Colon (tissue), 2 donors: ENCODE data around the gene ASTN2.
"Not testable (repeated sequence)": the region's sequence is repeated elsewhere in the genome, so short reads cannot be mapped to it uniquely, and the experiment has no call there.

ENCODE experiments used
- FAIRE-seq: peaks from 2 replicates; lab custom pipeline; 2012; peaks lifted over from hg19 to GRCh38; lab: Jason Lieb, UNC
- donor health status: control.
- donor health status: control.

Gene ASTN2

DNA sequence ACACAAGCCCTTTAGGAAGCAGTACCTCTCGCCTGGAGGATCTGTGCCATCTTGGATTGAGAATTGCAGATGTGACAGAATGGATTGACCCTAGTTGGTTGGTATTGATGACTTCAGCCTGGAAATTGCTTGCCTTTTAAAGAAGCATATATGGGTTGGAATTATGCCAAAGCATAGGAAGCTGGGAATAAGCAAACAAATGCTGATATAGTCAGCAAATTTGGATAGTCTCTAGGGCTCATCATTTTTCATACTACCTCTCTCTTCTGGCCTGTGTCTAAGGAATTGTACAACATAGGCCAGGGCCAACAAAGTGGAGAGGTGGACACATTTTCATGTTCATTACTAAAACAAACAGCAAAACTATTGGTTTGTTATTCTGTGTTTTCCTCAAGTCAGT, 714.6 kb downstream of the ASTN2 start:
- FAIRE-seq = no peak

DNA sequence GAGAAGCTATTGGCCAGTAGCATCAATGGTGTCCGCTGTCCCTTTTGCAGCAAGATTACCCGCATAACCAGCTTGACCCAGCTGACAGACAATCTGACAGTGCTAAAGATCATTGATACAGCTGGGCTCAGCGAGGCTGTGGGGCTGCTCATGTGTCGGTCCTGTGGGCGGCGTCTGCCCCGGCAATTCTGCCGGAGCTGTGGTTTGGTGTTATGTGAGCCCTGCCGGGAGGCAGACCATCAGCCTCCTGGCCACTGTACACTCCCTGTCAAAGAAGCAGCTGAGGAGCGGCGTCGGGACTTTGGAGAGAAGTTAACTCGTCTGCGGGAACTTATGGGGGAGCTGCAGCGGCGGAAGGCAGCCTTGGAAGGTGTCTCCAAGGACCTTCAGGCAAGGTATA, 717.0 kb downstream of the ASTN2 start:
- FAIRE-seq = no peak

DNA sequence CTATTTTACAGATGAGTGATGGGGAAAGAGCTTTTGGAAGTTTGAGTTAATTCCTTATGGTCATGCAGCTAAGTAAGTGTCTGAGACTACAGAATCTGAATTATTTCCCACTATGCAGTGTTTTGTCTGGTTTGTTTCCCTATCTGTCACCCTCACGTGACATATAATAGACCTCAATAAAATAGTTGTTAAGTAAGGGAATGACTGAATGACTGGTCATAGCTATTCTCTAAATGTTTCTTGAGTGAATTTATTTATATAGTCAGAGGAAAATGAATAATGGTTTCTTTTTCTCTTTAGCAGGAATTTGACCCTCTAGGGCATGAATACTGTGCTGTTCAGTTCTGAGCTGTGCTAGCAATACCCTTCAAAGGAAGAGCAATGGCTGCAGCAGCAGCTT, 717.5 kb downstream of the ASTN2 start:
- no peak for FAIRE-seq

DNA sequence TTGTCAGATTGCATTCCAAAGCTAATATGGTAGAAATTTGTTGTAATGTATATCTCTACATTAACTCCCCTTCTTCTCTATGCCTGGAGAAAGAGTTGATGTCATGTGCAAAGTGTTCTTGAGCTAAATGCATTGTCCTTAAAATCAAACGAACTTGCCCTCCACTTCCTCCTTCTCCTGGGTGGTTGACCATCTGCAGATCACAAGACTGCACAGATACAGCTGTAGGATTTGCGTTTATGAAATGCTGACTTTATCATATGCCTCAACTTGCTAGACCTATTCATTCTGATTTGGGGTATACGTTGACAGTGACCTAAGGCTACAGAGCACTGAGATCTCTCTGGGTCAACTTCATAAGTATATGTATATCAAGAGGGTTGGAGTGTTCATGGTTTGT, 719.4 kb downstream of the ASTN2 start:
- no peak for FAIRE-seq

DNA sequence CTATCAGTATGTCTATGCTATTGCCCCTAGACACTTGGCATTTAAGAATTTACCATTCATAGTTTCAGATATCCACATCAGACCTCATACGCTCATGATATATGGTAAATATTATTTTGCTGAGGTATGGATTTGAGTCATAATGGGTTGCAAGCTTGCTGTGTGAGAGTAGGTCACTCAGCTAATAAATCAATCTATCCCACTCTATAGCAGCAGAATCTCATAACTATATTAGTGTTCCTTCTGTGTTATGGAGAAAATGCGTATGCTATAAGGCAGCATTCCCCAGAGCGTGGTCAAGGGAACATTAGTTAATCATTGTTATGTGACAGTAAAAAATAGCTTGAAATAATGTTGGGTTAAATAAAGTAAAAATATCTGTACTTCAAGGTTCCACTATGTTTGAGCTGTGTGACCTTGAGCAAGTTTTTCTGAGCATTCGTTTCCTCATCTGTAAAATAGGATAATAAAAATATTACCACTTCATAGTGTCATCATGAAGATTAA, 720.0 kb downstream of the ASTN2 start:
- FAIRE-seq = no peak

DNA sequence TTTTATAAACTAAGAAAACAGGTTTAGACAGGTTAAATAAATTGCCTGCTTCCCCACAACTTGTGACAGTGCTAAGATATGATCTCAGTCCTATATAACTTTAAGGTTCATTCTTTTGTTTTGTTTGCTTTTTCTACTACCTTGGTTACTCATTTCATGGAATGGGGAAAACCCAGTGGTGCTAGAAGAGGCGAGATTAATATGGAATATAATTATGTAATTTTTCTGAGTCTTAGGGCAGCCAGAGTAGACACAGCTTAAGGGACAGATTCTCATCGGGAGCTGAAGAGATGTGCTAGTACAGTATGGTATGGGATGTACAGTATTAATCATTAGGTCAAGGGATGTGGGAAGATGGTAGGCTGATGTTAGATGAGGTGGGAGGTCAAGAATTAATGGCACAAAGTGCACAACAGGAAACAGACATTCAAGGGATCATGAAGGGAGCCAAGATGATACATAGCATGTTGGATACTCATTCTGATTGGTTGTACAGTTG, 721.6 kb downstream of the ASTN2 start:
- FAIRE-seq = no peak

DNA sequence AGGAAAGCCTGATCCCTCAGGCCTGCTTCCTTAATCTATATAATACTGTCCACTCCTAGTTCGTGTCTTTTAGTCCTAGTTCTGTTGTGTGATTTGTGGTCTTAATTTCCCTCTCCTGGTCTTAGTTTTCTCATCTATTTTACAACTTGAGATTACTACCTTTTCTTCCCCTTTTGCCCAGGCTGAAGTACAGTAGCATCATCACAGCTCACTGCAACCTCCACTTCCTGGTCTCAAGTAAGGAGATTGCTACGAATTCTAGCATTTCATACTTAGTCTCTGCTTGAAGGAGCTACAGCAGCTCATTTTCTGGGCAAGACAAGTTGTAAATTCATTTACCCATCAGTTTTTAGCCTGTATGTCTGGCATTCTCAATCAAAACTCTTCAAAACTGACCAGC, 722.2 kb downstream of the ASTN2 start:
- FAIRE-seq = no peak

DNA sequence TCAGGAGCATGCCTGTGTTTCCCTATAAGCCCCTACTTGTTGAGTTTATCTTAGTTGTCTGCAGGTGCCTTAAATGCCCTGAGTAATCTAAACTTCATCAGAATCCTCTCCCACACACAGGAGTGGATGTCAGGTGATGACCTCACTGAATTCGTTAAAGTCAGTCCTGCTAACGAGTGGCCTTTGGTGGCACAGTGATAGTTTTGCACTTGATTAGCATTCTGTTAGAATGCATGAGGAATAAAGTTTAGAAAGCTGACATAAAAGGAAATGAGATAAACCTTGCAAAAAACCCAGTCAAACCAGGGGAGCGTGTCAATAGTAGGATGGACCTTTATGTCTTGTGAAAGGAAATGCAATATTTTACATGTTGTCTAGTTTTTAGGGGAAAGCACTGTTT, 723.2 kb downstream of the ASTN2 start:
- FAIRE-seq = no peak

DNA sequence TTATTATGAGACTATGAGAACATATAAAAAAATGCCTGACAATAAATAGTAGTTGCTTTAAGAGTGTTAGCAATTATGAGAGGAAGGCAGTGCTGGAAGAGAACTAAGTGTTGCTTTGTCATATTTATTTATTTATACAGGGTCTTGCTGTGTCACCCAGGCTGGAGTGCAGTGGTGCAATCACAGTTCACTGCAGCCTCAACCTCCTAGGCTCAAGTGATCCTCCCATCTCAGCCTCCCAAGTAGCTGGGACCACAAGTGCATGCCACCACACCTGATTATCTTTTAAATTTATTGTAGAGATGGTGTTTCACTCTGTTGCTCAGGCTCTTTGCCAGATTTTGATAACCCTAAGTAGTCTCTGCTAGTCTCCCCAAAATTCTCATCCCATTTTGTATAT, 724.1 kb downstream of the ASTN2 start:
- FAIRE-seq = not testable (repeated sequence)

DNA sequence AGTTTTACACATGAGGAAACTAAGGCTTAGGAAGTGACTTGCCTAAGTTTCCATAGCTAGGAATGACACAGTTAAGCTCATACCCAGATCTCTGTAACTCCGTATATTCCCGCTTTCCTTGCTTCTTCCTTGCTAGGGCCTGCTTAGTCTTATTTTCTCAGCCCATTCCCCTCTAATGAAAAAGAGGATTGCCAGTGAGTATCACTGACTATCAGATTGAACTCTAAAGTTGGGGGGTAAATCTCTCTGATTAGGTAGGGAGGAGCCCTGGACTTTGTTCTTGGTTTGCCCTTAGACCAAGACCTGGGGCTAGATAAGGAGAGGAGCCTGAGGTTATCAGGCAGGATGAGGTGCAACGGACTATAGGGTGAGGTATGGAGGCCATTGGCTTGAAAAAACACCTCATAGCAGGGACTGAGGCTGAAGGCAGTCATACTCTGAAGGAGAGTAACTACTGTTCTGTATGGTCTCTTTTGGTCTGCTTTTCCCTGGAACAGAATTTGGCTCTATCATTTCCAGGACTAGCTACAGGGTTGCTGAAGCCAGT, 725.3 kb downstream of the ASTN2 start:
- FAIRE-seq = no peak

DNA sequence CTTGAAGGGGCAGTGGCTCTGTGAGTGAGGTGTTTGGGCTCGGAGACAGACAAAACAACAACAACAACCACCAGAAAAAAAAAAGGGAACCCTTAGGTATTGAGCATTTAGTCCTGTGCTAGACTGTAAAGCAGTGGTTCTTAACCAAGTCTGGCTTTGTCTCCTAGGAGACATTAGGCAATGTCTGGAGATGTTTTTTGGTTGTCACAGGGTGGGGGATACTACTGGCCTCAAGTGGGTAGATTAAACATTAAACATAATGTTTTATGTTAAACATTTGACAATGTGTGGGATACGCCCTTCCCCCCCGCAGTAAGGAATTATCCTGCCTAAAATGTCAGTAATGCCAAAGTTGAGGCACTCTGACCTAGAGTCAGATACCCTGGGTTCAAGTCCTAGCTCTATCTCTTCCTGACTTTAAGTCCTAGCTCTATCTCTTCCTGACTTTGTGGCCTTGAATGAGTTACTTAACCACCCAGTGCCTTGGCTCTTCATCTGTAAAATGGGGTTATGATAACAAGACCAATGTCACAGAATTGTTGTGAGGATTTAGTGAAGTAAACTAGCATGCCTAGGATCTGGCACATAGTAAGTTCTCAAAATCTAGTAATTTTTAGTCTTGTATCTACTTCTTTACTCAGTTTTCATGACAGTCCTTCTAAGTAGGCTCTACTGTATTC, 725.9 kb downstream of the ASTN2 start:
- FAIRE-seq = no peak

DNA sequence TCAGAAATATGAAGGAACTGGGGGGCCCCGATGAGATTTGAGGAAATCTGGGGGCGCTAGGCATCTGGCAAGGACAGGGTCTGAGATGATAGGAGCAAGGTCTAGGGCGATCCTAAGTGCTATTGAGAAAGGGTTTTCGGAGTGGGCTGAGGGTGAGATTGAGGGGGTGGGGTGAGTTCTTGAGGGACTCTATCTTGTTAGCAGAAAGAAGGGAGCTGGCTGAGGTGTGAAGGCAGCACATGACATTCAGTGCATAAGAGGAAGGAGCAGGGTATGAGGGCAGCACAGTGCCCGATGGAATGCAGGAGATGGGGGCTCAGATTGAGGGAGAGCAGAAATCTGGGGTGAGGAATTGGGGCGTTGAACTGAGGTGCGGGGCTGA, 727.1 kb downstream of the ASTN2 start:
- FAIRE-seq = no peak

DNA sequence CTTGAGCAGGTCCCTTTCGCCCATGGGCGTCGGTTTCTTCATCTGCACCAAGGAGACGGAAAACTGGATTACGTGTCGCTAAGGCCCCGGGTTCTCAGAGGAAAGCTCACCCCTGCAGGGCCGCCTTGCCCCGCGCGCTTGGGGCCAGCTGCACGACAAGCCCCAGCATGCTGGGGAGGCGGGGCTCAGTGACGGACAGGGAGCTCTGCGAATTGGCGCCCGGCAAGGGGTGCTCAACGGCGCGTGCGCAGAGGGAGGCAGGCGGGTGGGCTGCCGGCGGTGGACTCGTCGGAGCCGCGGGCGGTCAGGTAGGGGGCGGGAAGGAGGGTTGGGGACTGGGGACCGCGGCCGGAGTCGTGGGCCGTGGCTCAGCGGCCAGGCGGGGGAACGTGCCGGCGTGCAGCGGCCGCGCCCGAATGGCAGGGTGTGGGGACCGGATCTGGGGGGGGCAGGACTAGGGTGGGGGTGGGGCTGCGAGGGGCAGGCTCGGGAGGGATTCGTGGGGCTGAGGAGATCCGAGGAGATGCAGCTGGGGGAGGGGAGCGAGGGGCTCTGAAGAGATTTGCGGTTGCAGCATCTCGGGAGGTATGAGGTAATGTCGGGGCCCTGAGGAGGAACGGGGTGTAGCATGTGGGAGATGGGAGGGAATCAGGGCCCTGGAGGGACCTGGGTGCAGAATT, 727.6 kb downstream of the ASTN2 start, which contains the start of gene TRIM32:
TSS of gene TRIM32 (plus strand) at position 232 of the 680 bp plus-strand sequence. CDS start 10,438 bp downstream, outside the sequence.
- no peak for FAIRE-seq

DNA sequence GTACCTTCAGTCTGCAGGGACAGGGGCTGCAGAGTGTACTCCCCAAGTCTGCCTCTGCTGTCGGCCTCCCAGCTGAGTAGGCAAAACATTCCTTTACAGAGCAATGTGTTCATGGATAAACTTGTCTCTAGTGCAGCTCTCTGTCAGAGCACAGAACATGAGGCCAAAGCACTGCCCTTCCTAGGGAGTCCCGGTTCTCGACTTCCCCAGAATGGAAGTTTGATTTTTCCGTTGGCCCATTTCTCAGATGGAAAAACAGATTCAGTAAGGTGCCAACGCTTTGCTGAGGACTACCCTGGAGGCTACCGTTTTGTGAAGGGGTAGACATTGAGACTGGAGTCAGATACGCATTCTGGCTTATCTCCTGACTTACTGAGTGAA, 728.2 kb downstream of the ASTN2 start:
- no peak for FAIRE-seq

DNA sequence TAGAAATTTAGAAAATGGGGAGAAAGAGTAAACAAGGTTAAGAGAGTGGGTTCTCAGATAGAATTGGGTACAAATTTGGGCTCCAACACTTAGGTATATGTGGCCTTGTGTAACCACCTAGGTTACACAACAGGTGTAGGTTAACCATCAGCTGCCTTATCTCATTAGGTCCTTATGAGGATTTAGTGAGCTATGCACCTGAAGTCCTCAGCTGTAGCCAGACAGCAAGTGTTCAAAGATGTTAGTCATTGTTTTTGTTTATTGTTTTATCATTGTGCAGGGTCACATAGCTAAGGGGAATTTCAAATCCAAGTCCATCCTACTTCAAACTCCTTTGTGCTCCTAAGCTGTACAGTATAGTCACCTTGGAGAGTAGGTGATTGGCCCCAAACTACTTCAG, 728.7 kb downstream of the ASTN2 start:
- no peak for FAIRE-seq

DNA sequence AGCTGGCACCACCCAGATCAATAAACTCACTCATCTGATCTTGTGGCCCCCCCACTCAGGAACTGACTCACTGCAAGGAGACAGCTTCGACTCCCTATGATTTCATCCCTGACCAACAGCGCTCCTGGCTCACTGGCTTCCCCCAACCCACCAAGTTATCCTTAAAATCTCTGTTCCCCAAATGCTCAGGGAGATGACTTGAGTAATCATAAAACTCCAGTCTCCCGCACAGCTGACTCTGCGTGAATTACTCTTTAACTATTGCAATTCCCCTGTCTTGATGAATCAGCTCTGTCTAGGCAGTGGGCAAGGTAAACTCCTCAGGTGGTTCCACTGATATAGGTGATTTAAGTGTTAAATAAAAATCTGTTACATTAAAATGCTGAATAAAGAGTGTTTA, 729.7 kb downstream of the ASTN2 start:
- FAIRE-seq = no peak

DNA sequence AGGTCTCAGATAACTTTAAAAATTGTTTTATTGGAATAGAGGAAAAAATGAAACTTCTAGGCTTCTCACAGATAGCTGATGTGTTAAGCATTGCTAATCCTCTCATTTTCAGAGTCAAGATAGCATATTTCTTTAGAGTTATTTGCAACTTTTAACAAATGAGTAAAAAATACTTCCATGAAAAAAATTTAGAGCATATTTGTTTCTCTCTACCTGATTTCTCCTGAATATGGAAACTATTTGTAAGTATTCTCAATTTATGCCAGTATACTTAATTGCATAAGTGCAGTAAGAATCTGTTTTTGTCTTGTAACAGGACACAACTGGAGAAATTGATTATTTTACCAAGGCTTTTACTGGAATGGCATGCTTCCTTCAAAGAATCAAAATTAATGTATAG, 731.3 kb downstream of the ASTN2 start:
- no peak for FAIRE-seq

DNA sequence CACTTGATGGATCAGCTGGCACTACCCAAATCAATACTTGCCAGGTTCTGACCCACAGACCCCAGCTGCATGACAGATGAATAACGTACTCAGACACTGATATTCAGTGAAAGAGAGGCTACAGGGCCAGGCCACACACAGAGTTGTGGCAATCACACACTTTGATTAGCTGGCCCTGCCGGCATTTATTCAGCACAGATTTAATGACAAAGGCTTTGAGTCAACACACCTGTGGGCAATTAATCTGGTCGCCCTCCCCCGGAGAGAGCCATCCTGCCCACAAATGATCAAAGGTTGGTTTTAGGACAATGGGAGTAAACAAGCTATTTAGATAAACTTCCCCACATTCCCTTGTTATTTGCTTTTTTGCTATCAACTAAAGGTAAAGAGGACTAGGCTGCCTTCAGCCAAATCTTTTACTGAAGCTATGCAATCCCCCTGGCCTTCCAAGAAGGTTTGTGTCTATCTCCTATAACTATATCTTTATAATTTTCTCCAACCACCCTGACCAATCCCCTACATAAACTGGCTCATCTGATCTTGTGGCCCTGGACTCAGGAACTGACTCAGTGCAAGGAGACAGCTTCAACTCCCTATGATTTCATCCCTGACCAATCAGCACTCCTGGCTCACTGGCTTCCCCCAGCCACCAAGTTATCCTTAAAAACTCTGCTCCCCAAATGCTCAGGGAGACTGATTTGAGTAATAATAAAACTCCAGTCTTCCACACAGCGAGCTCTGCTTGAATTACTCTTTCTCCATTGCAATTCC, 740.5 kb downstream of the ASTN2 start:
- FAIRE-seq = no peak

DNA sequence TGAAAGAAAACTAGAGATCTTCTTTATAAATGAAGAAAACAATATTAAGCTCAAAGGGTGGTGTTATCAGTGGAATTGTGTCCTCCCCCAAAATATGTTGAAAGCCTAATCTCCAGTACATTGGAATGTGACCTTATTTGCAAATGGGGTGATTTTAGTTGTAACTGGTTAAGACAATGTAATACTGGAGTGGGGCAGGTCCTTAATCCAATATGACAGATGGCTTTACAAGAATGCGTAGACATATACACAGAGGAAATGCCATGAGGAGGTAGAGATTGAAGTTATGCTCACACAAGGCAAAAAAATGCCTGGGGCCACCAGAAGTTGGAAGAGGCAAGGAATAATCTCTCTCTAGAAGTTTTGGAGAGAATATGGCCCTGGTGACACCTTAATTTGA, 741.5 kb downstream of the ASTN2 start:
- no peak for FAIRE-seq

DNA sequence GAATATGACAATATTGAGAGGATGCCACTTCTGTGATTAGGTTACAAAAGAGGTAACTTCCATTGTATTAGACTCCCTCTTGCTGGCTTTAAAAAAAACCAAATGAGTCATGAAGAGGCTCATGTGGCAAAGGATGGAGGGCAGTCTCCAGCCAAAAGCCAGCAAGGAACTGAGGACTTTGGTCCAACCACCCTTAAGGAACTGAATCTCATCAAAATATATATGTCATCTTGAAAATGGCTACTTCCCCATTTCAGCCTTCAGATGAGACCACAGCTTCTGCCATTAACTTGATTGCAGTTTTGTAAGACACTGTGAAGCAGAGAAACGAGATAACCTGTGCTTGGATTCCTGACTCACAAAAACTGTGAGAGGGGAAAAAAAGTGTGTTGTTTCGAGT, 743.3 kb downstream of the ASTN2 start:
- no peak for FAIRE-seq

DNA sequence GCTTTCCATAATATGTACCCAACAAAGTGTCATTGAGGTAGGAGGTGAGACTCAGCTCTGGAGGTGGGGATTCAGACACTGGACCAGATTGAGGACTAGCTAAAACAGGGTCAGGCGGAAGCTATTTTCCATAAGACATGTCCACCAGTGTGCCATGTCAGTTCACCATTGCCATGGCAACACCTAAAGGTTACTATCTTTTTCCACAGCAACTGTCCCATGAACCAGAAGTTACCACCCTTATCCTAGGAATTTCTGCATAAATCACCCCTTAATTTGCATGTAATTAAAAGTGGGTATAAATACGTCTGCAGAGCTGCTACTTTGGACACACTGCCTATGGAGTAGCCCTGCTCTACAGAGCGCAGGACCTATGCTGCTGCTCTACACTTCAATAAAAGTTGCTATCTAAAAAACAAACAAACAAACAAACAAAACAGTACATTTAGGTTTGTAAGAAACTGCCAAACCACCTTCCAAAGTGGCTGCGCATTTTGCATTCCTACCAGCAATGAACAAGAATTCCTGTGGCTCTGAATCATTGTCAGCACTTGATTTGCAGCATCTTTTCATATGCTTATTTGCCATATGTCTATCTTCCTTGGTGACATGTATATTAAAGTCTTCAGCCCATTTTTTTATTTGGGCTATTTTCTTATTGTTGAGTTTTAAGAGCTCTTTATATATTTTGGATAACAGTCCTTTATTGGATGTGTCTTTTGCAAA, 745.7 kb downstream of the ASTN2 start:
- no peak for FAIRE-seq

DNA sequence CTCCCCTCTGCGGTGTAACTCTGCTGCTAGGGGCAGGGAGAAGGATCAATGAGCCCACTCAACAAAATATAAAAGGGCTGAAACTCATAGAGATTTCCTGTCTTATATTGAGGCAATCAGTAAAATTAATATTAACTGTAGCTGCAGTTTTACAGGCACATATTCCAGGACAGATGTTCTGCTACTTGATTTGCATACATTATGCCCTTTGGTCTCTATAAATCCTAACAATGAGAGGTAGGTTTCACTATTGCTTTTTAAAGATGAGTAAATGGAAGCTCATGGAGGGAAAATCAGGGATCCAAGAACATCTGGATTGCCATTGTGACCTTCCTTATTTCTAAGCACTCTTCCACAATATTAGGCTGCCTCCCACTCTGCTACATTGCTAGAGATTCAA, 751.3 kb downstream of the ASTN2 start:
- no peak for FAIRE-seq
